Measurements from ENCODE around the gene ZBTB20. TPM values are rescaled to one million over a fixed set of nuclear protein-coding genes. Genes with fewer than 3 reads are reported as not detected.

Gene ZBTB20
- total and polyA plus RNA-seq, 2 of the 4 experiments (the other 2 are of a cell fraction) = 0.75 to 14.7 TPM

GRCh38 chr3:114394551-114394950 lies 752.5 kb downstream of the ZBTB20 start:
- no peak overlapping the region for H3K56ac ChIP-seq (ENCODE audit: extremely low read depth, insufficient read depth, low read length)
- no peak overlapping the region for H2BK15ac ChIP-seq (ENCODE audit: low read depth, low read length)
- no peak overlapping the region for H2AK5ac ChIP-seq (ENCODE audit: low read depth, low read length)
- H2BK120ac ChIP-seq (ENCODE audit: low read depth, low read length) = no peak overlapping the region
- no TSS peak for BruUV-seq (replicated peaks)
- H3K36me3 ChIP-seq (ENCODE audit: control insufficient read depth, insufficient read depth, low read length) = no peaks in the 10 kb centered on the region
- H4K8ac ChIP-seq (ENCODE audit: low read depth in 2 of 2, low read length in 2 of 2) = no peak overlapping the region
- WGBS, 2 experiments (ENCODE audit: extremely low coverage in 2 of 2, insufficient read length in 1 of 2) = no CpG with 5 or more reads among the region's 2 CpGs
- dilution Hi-C loops (cut with HindIII; ENCODE audit: low sequenced_read_pairs, unreplicated experiment) (no loop called here), in situ Hi-C loops (cut with MboI; ENCODE audit: low sequenced_read_pairs) (no loop called here), intact Hi-C loops (cut with micrococcal nuclease) (no loop called here)
- H3K23ac ChIP-seq (ENCODE audit: low read depth, low read length) = no peak overlapping the region
- H4K20me1 ChIP-seq (ENCODE audit: insufficient read depth, low read length) = no peaks in the 10 kb centered on the region; the same call in 1 of the 2 replicates
- H2AK9ac ChIP-seq (replicated peaks; ENCODE audit: low read depth, low read length, poor library complexity) = no peak overlapping the region
- no peak for TF ChIP-seq RFX5 (IDR thresholded peaks at IDR 0.05; ENCODE audit: low read depth, low read length)
- TF ChIP-seq CHD1 (IDR thresholded peaks at IDR 0.05; ENCODE audit: low read depth, low read length) = no peak
- TF ChIP-seq, protein P1, sequence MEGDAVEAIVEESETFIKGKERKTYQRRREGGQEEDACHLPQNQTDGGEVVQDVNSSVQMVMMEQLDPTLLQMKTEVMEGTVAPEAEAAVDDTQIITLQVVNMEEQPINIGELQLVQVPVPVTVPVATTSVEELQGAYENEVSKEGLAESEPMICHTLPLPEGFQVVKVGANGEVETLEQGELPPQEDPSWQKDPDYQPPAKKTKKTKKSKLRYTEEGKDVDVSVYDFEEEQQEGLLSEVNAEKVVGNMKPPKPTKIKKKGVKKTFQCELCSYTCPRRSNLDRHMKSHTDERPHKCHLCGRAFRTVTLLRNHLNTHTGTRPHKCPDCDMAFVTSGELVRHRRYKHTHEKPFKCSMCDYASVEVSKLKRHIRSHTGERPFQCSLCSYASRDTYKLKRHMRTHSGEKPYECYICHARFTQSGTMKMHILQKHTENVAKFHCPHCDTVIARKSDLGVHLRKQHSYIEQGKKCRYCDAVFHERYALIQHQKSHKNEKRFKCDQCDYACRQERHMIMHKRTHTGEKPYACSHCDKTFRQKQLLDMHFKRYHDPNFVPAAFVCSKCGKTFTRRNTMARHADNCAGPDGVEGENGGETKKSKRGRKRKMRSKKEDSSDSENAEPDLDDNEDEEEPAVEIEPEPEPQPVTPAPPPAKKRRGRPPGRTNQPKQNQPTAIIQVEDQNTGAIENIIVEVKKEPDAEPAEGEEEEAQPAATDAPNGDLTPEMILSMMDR (conservative IDR thresholded peaks at IDR 0.05; ENCODE audit: low read depth, low read length) = no peak
- TF ChIP-seq, protein P2, sequence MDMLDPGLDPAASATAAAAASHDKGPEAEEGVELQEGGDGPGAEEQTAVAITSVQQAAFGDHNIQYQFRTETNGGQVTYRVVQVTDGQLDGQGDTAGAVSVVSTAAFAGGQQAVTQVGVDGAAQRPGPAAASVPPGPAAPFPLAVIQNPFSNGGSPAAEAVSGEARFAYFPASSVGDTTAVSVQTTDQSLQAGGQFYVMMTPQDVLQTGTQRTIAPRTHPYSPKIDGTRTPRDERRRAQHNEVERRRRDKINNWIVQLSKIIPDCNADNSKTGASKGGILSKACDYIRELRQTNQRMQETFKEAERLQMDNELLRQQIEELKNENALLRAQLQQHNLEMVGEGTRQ (IDR thresholded peaks at IDR 0.05; ENCODE audit: low read depth, low read length) = no peak
- no peak for TF ChIP-seq SMC3 (IDR thresholded peaks at IDR 0.05; ENCODE audit: low read depth, low read length)
- TF ChIP-seq MAZ (IDR thresholded peaks at IDR 0.05; ENCODE audit: borderline replicate concordance, low read depth, low read length) = no peak
- no peak for TF ChIP-seq POLR2A (IDR thresholded peaks at IDR 0.05; ENCODE audit: low read depth, low read length)
- no peak for TF ChIP-seq RAD21 (IDR thresholded peaks at IDR 0.05; ENCODE audit: low read length)
- TF ChIP-seq, protein P3, sequence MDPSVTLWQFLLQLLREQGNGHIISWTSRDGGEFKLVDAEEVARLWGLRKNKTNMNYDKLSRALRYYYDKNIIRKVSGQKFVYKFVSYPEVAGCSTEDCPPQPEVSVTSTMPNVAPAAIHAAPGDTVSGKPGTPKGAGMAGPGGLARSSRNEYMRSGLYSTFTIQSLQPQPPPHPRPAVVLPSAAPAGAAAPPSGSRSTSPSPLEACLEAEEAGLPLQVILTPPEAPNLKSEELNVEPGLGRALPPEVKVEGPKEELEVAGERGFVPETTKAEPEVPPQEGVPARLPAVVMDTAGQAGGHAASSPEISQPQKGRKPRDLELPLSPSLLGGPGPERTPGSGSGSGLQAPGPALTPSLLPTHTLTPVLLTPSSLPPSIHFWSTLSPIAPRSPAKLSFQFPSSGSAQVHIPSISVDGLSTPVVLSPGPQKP (IDR thresholded peaks at IDR 0.05; ENCODE audit: borderline replicate concordance, low read depth, low read length) = no peak
- TF ChIP-seq MXI1 (IDR thresholded peaks at IDR 0.05; ENCODE audit: borderline replicate concordance, low read depth, low read length) = no peak
- TF ChIP-seq BHLHE40 (IDR thresholded peaks at IDR 0.05; ENCODE audit: low read depth, low read length) = no peak
- no peak for TF ChIP-seq MAFK (IDR thresholded peaks at IDR 0.05; ENCODE audit: low read depth, low read length)
- TF ChIP-seq NFE2L2 (IDR thresholded peaks at IDR 0.05; ENCODE audit: low read depth, low read length) = no peak
- no peak for TF ChIP-seq FOS (IDR thresholded peaks at IDR 0.05; ENCODE audit: low read depth, low read length)
- no peak for TF ChIP-seq CEBPB (IDR thresholded peaks at IDR 0.05; ENCODE audit: low read depth, low read length)
- no peak for TF ChIP-seq RCOR1 (IDR thresholded peaks at IDR 0.05; ENCODE audit: insufficient replicate concordance, low read length)
- no peak overlapping the region for H2AFZ ChIP-seq (replicated peaks; ENCODE audit: low read length, poor library complexity)
- H3K4ac ChIP-seq (ENCODE audit: low read depth, low read length) = no peak overlapping the region
- no peak overlapping the region for H3K18ac ChIP-seq (ENCODE audit: low read depth, low read length)
- H3K14ac ChIP-seq (replicated peaks; ENCODE audit: low read depth, low read length) = no peak overlapping the region
- H3K4me2 ChIP-seq (ENCODE audit: low read depth, low read length) = no peak overlapping the region
- peaks cover 5% of the 10 kb centered on the region; the same call in 1 of the 2 replicates for H3K9me1 ChIP-seq (ENCODE audit: insufficient read depth, low read length)
- H4K5ac ChIP-seq (ENCODE audit: low read depth, low read length) = no peak overlapping the region
- H3K4me1 ChIP-seq (ENCODE audit: control insufficient read depth, insufficient read depth, low read length) = no peaks in the 10 kb centered on the region
- H3K9ac ChIP-seq (ENCODE audit: low read depth, low read length) = no peak overlapping the region
- H3K79me1 ChIP-seq (ENCODE audit: low read depth in 1 of 2, low read length in 2 of 2) = peaks cover 5 to 11% of the 10 kb centered on the region in 2 experiments; a peak in 2 of 4 replicates
- no peak overlapping the region for H2BK5ac ChIP-seq (ENCODE audit: low read depth, low read length, poor library complexity, severe bottlenecking)
- no peak overlapping the region for H3K27ac ChIP-seq (ENCODE audit: insufficient read depth, low read length)
- DNase-seq (no peak), ATAC-seq (ENCODE audit: low read depth) (no peak)
- no peak overlapping the region for H4K91ac ChIP-seq (ENCODE audit: insufficient read depth, low read depth, low read length)
- CTCF ChIA-PET = interaction anchor here (0.6 kb wide), 1 partner anchor 574 kb away, joined by 3 read pairs; no protein-coding TSS in a partner anchor
- POLR2A ChIA-PET (ENCODE audit: unreplicated experiment) = no interaction called here
- no peaks in the 10 kb centered on the region for H3K27me3 ChIP-seq (ENCODE audit: control insufficient read depth, insufficient read depth, low read length)
- H3K9me3 ChIP-seq (ENCODE audit: control insufficient read depth, insufficient read depth, low read length) = no peaks in the 10 kb centered on the region
- no peak overlapping the region for H3K4me3 ChIP-seq (ENCODE audit: insufficient read depth, low read depth, low read length)
- no peak overlapping the region for H2BK20ac ChIP-seq (ENCODE audit: low read depth, low read length)

Measured in IMR-90 (cell line).